Fibroblast of pulmonary artery (primary cell): ENCODE measurements around the gene DPYSL5.
"Not testable (repeated sequence)": the region's sequence is repeated elsewhere in the genome, so short reads cannot be mapped to it uniquely, and the experiment has no call there.

Experiments used
- DNase-seq: peaks from one replicate; pipeline ENCODE4 v3.0.0-alpha.2; 2010; ENCODE audit warnings: low read depth
- H3K4me3 ChIP-seq: replicated peaks from 2 replicates; pipeline ENCODE4 v1.5.1; 2011; ENCODE audit warnings: low read depth, mild to moderate bottlenecking, control low read depth, low read length, moderate library complexity
- CTCF ChIP-seq: IDR thresholded peaks from 2 replicates; pipeline ENCODE4 v1.5.1; 2011; ENCODE audit warnings: mild to moderate bottlenecking, control low read depth, low read length, inconsistent platforms; ENCODE audit errors: missing control alignments

Gene DPYSL5

GRCh38 chr2:26809876-26810577 lies 37.9 kb upstream of the DPYSL5 start:
- H3K4me3 ChIP-seq = no peak overlapping the region
- TF ChIP-seq CTCF = no peak
- no peak for DNase-seq

GRCh38 chr2:26811261-26811660 lies 36.7 kb upstream of the DPYSL5 start:
- DNase-seq = no peak
- TF ChIP-seq CTCF = no peak
- H3K4me3 ChIP-seq = no peak overlapping the region

GRCh38 chr2:26811791-26812694 lies 35.9 kb upstream of the DPYSL5 start:
- no peak for TF ChIP-seq CTCF
- no peak for DNase-seq
- H3K4me3 ChIP-seq = no peak overlapping the region

GRCh38 chr2:26812731-26813130 lies 35.2 kb upstream of the DPYSL5 start:
- no peak for TF ChIP-seq CTCF
- DNase-seq = no peak
- no peak overlapping the region for H3K4me3 ChIP-seq

- DNase-seq, H3K4me3 ChIP-seq: not testable (repeated sequence)
Observed at GRCh38 chr2:26814072-26814765, 33.7 kb upstream of the DPYSL5 start.

- H3K4me3 ChIP-seq = no peak overlapping the region
- no peak for TF ChIP-seq CTCF
- DNase-seq = no peak
Observed at GRCh38 chr2:26816893-26817292, 31.0 kb upstream of the DPYSL5 start.

GRCh38 chr2:26818255-26818654 lies 29.7 kb upstream of the DPYSL5 start:
- no peak overlapping the region for H3K4me3 ChIP-seq
- DNase-seq = no peak
- no peak for TF ChIP-seq CTCF
